ELF-1 (cell line): Measurements from ENCODE around the gene GMDS.

Experiments
- DNase-seq: peaks from one replicate; pipeline ENCODE4 v3.0.0-alpha.2; 2016; ENCODE audit warnings: low read depth, low spot score

GMDS gene

GRCh38 chr6:1605004-1605892, 640.2 kb downstream of the GMDS start:
- peak; percentile 23 for DNase-seq

GRCh38 chr6:1604158-1605003, 641.0 kb downstream of the GMDS start:
- peak; percentile 88 for DNase-seq

GRCh38 chr6:1603708-1604107, 641.7 kb downstream of the GMDS start:
- DNase-seq, result no peak

DNA sequence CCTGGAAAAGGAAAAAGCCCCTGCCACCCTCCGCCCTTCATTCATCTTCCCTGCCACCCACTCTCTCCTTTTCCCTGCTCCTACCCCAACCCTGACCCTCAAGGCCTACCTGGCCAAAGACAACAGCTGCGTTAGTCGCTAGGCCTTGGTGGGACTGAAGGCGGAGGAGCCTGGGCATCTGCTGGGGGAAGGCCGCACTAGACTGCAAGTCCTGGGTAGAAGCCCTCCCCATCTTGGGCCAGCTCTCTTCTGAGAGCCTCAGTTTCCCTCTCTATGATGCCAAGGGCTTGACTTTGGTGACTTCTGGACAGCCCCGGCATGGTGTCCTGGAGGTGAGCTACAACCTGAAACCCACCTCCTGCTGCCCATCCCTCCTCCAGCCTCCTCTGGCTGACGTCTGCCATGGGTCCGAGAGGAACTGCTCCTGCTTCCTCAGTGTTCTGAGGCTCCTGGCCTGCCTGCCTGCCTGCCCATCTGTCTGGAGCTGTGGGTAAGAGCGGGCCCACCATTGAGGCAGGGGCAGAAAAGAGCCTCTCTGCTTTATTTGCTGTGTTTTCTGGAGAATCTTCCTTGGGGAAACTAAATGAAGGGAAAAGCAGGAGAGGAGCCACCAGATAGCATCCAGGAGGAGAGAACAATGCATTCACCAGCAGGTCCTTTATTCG, 643.2 kb downstream of the GMDS start:
- no peak for DNase-seq

- DNase-seq, result no peak
These were observed 644.0 kb downstream of the GMDS start for GRCh38 chr6:1601158-1602048.

GRCh38 chr6:1600764-1601157, 644.6 kb downstream of the GMDS start:
- DNase-seq, result no peak

GRCh38 chr6:1600063-1600763, 645.2 kb downstream of the GMDS start:
- DNase-seq, result no peak

GRCh38 chr6:1599469-1599868, 645.9 kb downstream of the GMDS start:
- no peak for DNase-seq

- DNase-seq, result no peak
These were observed 646.5 kb downstream of the GMDS start for GRCh38 chr6:1598886-1599285.

- no peak for DNase-seq
These were observed 647.0 kb downstream of the GMDS start for GRCh38 chr6:1598433-1598832.

GRCh38 chr6:1597924-1598323, 647.5 kb downstream of the GMDS start:
- peak; percentile 25 for DNase-seq

DNA sequence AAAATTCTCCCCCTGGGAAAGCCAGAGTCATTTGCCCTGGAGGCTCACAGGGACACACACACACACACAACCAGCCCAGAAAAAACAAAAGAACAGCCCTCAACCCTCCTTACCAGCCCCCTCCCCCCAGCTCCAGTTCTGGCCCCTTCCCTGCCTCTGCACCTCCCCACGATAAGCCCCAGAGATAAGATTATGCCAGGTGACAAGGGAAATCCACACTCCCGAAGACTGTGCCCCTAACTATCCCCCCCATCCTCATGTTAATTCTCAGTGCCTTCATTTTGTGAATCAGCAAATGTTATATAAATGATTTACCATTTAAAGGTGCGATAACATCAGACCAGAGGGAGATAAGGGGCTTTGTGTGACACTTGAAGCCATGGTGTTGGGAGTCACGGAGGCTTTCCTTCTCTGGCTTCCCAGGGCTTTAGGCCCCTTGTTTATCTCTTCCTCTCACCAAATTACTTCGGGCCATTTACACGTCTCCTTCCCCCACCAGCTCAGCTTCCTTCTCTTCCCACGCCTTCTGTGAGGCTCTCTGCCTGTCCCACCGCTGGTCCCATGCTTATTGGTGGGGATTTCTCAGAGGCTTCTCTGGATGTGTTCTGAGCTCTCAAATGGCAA, 648.2 kb downstream of the GMDS start:
- DNase-seq, result peak; percentile 87

GRCh38 chr6:1596088-1596852, 649.1 kb downstream of the GMDS start:
- DNase-seq, result peak; percentile 92

- DNase-seq, result peak; percentile 21
These were observed 649.9 kb downstream of the GMDS start for GRCh38 chr6:1595271-1596087.

DNA sequence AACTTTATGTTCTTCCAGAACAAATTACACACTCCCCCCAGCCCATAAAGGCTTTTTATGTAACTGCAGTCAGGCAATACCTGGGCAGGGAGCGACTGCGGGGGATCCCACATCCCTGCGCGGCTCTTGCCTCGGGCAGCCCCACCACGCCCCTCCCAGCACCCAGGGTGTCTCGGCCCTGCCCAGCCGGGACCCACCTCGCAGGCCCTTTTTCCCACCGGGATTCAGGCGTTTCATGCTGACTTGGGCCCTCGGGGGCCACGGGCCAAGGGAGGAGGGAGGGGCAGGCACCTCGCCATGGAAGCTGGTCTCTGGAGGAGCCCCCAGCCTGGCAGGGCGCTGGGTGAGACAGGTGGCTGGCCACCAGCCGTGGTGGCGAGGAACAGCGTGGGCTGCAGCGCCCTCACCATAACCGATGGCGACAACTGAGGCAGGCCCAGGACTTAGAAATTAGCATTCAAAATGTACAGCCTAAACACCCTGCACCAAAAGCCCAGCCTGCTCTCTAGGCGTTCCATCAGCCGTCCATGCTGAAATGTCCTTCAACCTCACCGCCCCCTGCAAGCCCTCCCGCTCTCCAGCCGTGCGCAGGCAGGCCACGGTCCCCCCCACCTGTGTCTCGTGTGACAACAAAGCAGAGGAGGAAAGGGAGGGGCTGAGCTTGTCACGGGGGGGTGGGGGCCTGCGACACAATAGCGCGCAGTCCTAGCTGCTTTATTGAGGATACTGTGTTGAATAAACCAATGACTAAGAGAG, 650.8 kb downstream of the GMDS start:
- DNase-seq, result peak; percentile 19

GRCh38 chr6:1593958-1594314, 651.5 kb downstream of the GMDS start:
- peak; percentile 18 for DNase-seq

DNA sequence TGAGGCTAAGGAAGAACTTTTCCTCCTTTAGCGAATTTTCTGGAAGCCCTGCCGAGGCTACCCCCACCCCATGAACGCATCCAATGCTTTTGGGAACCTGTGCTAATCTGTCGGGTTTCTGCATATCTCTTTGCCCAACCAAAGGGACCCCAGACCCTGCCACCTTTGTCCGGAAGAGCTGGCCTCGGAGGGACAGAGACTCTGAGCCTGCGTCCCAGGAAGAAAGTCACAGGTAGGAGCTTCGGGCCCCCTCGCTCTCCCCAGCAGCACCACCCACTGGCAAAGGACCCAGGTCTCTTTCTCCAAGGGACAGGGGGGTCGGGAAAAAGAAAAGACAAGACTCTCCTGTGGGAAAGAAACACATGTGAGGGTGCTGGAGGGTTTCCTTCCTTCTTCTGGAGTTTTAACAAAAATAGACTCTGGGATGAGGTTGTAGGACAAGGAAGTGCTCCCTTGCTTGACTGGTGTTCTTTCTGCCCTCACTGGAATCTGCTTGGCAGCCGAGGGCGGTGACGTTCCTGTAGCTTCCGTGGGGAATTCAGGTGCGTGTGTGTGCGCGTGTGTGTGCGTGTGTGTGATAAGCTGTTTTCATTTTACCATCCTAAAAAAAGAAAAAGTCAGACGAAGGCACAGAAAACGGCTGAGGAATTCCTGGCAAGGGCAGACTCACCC, 652.0 kb downstream of the GMDS start:
- peak; percentile 18 for DNase-seq
